Subcutaneous abdominal adipose tissue (tissue), 5 donors: ENCODE data around the gene IRF7.

Experiments
- H3K27ac ChIP-seq: one replicate; pipeline ENCODE4 v1.7.0; 2013; ENCODE audit warnings: low read depth, mild to moderate bottlenecking, inconsistent platforms, low read length, moderate library complexity
- H3K27me3 ChIP-seq, 5 donors: one replicate each; pipeline ENCODE4 v1.7.0; 2013; ENCODE audit warnings: low read length in 5 of 5, inconsistent platforms in 1 of 5; ENCODE audit not compliant: control insufficient read depth in 5 of 5, insufficient read depth in 4 of 5
- H3K36me3 ChIP-seq, 5 donors: one replicate each; pipeline ENCODE4 v1.7.0; 2013; ENCODE audit warnings: low read length in 5 of 5; ENCODE audit not compliant: control insufficient read depth in 5 of 5, insufficient read depth in 5 of 5
- H3K4me1 ChIP-seq, 5 donors: one replicate each; pipeline ENCODE4 v1.7.0; 2013; ENCODE audit warnings: low read length in 5 of 5, mild to moderate bottlenecking in 3 of 5, moderate library complexity in 1 of 5; ENCODE audit not compliant: control insufficient read depth in 5 of 5, insufficient read depth in 5 of 5
- H3K4me3 ChIP-seq, 5 donors: one replicate each; pipeline ENCODE4 v1.7.0; 2013; ENCODE audit warnings: low read length in 5 of 5, low read depth in 1 of 5
- H3K9ac ChIP-seq, 5 donors: one replicate each; pipeline ENCODE4 v1.7.0; 2013; ENCODE audit warnings: low read length in 5 of 5, mild to moderate bottlenecking in 4 of 5, moderate library complexity in 3 of 5
- H3K9me3 ChIP-seq, 5 donors: one replicate each; pipeline ENCODE4 v1.7.0; 2013; ENCODE audit warnings: low read length in 5 of 5; ENCODE audit not compliant: control insufficient read depth in 5 of 5
- donor health status: healthy.
- donor health status: healthy.
- donor health status: healthy.
- donor health status: healthy.
- donor health status: healthy.

The IRF7 gene

GRCh38 chr11:584287-584686 lies 31.5 kb downstream of the IRF7 start:
- no peak overlapping the region for H3K27ac ChIP-seq
- peaks cover 0 to 65% (median 44%) of the 10 kb centered on the region in 5 donors for H3K36me3 ChIP-seq
- H3K9ac ChIP-seq: no peak overlapping the region
- peaks cover 2 to 16% (median 14%) of the 10 kb centered on the region in 5 donors for H3K4me1 ChIP-seq
- H3K27me3 ChIP-seq: no peaks in the 10 kb centered on the region
- no peak overlapping the region for H3K4me3 ChIP-seq
- no peaks in the 10 kb centered on the region for H3K9me3 ChIP-seq

DNA sequence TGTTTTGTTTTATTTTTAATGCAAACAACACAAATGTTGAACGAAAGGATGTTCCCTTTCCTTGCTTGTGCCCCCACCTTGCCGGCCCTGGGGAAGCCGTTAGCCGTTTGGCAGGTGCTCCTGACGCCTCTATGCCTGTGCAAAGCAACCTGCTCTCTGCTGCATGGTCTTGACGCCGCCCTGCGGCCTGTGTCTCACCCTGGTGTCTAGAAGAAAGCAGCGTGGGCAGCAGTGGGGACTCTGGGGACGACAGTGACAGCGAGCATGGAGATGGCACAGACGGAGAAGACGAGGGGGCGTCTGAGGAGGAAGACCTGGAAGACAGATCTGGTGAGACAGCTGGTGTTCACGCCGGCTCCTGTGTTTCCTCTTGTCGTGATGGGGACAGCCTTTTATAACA lies 34.0 kb downstream of the IRF7 start:
- Histone ChIP-seq H3K36me3 (peaks cover 0 to 43% (median 24%) of the 10 kb centered on the region in 5 donors), H3K27me3 (no peaks in the 10 kb centered on the region), H3K4me1 (peaks cover 16 to 41% (median 32%) of the 10 kb centered on the region in 5 donors), H3K4me3 (no peak overlapping the region), H3K9me3 (no peaks in the 10 kb centered on the region), H3K9ac (no peak overlapping the region), H3K27ac (no peak overlapping the region)

DNA sequence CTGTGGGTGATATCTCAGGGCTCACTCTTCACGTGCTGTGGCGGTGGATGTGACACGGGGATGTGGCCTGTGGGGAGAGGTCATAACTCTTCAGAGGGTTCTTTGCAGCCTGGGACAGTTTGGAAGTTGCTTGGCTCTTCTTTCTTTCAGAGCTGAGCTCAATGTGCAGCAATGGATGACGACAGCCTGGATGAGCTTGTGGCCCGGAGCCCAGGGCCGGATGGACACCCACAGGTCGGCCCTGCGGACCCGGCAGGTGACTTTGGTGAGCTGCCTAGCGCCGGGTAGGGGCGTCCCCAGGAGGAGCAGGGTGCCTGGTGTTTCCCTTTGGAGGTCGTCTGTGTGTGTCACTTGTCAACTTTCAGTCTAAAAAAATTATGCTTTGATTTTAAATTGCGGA lies 34.4 kb downstream of the IRF7 start:
- no peak overlapping the region for H3K4me3 ChIP-seq
- peaks cover 16 to 41% (median 32%) of the 10 kb centered on the region in 5 donors for H3K4me1 ChIP-seq
- H3K27me3 ChIP-seq: no peaks in the 10 kb centered on the region
- peaks cover 0 to 39% (median 20%) of the 10 kb centered on the region in 5 donors for H3K36me3 ChIP-seq
- no peaks in the 10 kb centered on the region for H3K9me3 ChIP-seq
- no peak overlapping the region for H3K27ac ChIP-seq
- no peak overlapping the region for H3K9ac ChIP-seq

DNA sequence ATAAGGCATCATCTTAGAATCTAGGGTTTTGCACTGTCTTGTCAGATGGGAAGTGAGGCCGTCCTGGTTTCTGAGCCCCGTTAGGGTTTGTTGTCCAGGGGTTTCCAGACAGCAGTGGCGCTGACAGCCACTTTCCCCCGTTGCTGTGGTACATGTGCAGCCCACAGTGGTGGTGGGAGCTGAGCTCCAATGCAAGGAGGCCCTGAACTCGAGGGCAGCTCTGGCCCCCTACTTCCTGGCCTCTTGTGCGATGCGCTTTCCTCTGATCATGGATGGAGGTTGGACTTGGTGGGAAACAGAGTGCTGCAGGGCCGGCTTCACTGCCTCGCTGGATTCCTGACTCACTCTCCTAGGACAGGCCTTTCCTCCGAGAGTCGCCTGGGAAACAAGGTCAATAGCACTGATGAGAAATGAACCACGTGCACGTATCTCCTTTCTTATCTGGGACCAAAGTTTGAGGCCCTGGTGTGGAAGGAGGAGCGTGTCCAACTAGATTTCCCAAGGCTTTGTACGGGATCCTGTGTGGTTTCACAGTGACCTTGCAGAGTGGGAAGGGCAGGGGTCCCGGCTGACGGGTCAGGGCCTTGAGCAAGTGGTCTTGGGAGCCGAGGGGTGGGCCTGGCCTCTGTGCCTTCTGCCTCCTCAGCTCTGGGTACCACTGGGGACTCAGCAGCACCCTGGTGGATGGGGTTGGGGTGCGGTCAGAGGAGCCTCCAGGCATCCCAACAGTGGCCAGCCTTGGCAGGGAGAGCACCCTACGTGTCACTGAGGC lies 35.7 kb downstream of the IRF7 start:
- H3K4me3 ChIP-seq: no peak overlapping the region
- H3K4me1 ChIP-seq: peaks cover 16 to 48% (median 38%) of the 10 kb centered on the region in 5 donors
- no peaks in the 10 kb centered on the region for H3K9me3 ChIP-seq
- H3K36me3 ChIP-seq: peaks cover 0 to 32% (median 18%) of the 10 kb centered on the region in 5 donors
- H3K27me3 ChIP-seq: peaks cover 0 to under 1% (median 0%) of the 10 kb centered on the region in 5 donors
- H3K9ac ChIP-seq: peak overlapping the region in 1 of 5 donors; percentile 54
- H3K27ac ChIP-seq: no peak overlapping the region

GRCh38 chr11:578276-579035 lies 37.3 kb downstream of the IRF7 start:
- Histone ChIP-seq H3K27ac (no peak overlapping the region), H3K27me3 (peaks cover 0 to 5% (median 2%) of the 10 kb centered on the region in 5 donors), H3K9ac (peak overlapping the region; percentile 42 to 100 (median 98)), H3K9me3 (no peaks in the 10 kb centered on the region), H3K4me3 (peak overlapping the region in 4 of 5 donors; percentile 87 to 98 (median 91)), H3K4me1 (peaks cover 16 to 50% (median 41%) of the 10 kb centered on the region in 5 donors), H3K36me3 (peaks cover 0 to 20% (median 10%) of the 10 kb centered on the region in 5 donors)

DNA sequence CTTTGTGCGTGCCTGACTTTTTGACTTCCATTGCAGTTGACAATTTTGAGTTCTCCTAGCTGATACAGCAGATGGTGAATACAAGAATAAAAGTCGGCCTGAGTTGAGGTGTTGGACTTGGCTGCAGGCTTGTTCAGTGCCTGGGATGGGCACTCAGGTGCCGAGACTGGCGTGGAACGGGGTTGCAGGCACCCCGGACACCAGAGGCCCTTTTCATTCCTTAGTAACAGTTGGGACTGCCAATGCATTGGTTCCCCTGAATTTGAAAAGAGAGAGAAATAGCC lies 38.2 kb downstream of the IRF7 start:
- Histone ChIP-seq H3K4me1 (peaks cover 16 to 50% (median 41%) of the 10 kb centered on the region in 5 donors), H3K27ac (peak overlapping the region; percentile 67), H3K9ac (peak overlapping the region; percentile 43 to 100 (median 98)), H3K36me3 (peaks cover 0 to 12% (median 7%) of the 10 kb centered on the region in 5 donors), H3K27me3 (peaks cover 0 to 5% (median 2%) of the 10 kb centered on the region in 5 donors), H3K9me3 (no peaks in the 10 kb centered on the region), H3K4me3 (peak overlapping the region; percentile 87 to 98 (median 94))

DNA sequence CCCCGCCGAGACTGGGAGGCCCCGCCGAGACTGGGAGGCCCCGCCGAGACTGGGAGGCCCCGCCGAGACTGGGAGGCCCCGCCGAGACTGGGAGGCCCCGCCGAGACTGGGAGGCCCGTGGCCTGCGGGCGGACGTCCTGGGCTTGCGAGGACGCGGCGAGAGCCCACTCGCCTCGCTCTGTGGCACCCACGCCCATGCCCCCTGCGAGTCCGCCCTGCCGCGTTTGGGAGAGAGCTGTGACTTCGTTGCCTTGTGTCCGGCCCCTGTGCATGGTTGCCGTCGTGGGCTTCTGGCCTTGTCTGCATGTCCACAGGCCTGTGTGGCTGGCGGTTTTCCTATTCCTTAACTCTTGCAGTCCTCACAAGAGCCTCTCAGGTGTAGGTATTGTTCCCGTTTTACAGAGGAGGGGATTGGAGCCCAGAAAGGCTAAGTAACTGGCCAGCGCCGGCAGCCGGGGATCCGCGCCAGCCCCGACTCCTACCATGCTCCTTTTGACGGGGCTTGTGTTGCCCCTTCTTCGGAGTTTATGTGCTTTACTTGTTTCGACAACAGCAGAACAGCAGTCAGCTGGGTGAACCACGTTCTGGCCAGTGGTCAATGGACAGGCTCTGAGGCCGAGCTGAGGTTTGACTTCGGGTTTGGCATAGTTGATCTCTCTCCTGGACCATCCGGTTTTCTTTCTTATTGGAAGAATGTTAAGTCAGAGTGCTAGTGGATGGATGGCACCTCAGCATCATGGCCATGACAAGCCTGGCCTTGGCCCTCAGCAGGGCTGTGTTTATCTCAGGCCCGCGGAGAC lies 38.7 kb downstream of the IRF7 start:
- Histone ChIP-seq H3K4me1 (peaks cover 16 to 50% (median 41%) of the 10 kb centered on the region in 5 donors), H3K9me3 (no peaks in the 10 kb centered on the region), H3K27me3 (peaks cover 0 to 5% (median 2%) of the 10 kb centered on the region in 5 donors), H3K36me3 (peaks cover 0 to 7% (median 4%) of the 10 kb centered on the region in 5 donors), H3K4me3 (peak overlapping the region; percentile 87 to 98 (median 94)), H3K9ac (peak overlapping the region; percentile 43 to 100 (median 98)), H3K27ac (peak overlapping the region; percentile 67)

- Histone ChIP-seq H3K27me3 (peaks cover 0 to 5% (median 4%) of the 10 kb centered on the region in 5 donors), H3K4me1 (peaks cover 16 to 47% (median 41%) of the 10 kb centered on the region in 5 donors), H3K4me3 (peak within 1 kb of the TSS; percentile 87 to 98 (median 94)), H3K9ac (peak within 1 kb of the TSS; percentile 43 to 100 (median 98)), H3K36me3 (no peaks in the 10 kb centered on the region), H3K9me3 (no peaks in the 10 kb centered on the region), H3K27ac (peak within 1 kb of the TSS; percentile 70)
Observed at GRCh38 chr11:575996-576768, 39.6 kb downstream of the IRF7 start, which contains the start of gene PHRF1. TSS of gene PHRF1 (plus strand) at chr11:576470. CDS start at chr11:581513, 5,043 bp downstream.
